B cell (primary cell): ENCODE data around the gene MAN1A2. TPM values are rescaled to one million over a fixed set of nuclear protein-coding genes. Genes with fewer than 3 reads are reported as not detected.

Source experiments
- ATAC-seq: fragments of 200-7000 bp; cut with Tn5 transposase; one replicate; pipeline ENCODE4 v1.10.0; 2021; ENCODE audit warnings: low read depth, mild to moderate bottlenecking, moderate number of reproducible peaks, moderate library complexity
- CTCF ChIA-PET: fragments of 350-600 bp; sonication (Branson Sonifier 250); formaldehyde crosslinking; loops from one replicate; lab custom pipeline; 2021; ENCODE audit warnings: antibody characterized with exemption, inconsistent platforms; lab: Charles Lee
- POLR2A ChIA-PET: fragments of 350-600 bp; sonication (Branson Sonifier 250); formaldehyde crosslinking; loops from one replicate; lab custom pipeline; 2021; ENCODE audit warnings: antibody characterized with exemption; lab: Charles Lee
- DNase-seq: peaks from one replicate; pipeline ENCODE4 v3.0.0; 2013
- H2AFZ ChIP-seq: 2 replicates; pipeline ENCODE4 v1.6.1; 2012; ENCODE audit warnings: mild to moderate bottlenecking, low read depth, low read length; ENCODE audit not compliant: insufficient read depth, poor library complexity, severe bottlenecking
- H3K27ac ChIP-seq, 2 donors: 1 replicate in 1 of 2; 2 replicates in 1 of 2; pipeline ENCODE4 v1.5.1; 2012 to 2013; ENCODE audit warnings: low read length in 2 of 2, mild to moderate bottlenecking in 2 of 2, moderate library complexity in 1 of 2
- H3K27me3 ChIP-seq, 4 experiments: fragments of 200-600 bp in 1 of 4; sonication (generic) in 1 of 4; replicated peaks in 1 of 4; 1 replicate in 2 of 4; 2 replicates in 2 of 4; pipeline versions ENCODE4 v1.6.1 to v1.7.0; 2013 to 2016; ENCODE audit warnings: low read length in 3 of 4, mild to moderate bottlenecking in 2 of 4, mixed read lengths in 1 of 4, moderate library complexity in 1 of 4; ENCODE audit not compliant: insufficient read depth in 4 of 4, control insufficient read depth in 3 of 4; ENCODE audit errors: control extremely low read depth in 1 of 4
- H3K36me3 ChIP-seq, 2 experiments: replicated peaks in 1 of 2; 1 replicate in 1 of 2; 2 replicates in 1 of 2; pipeline versions ENCODE4 v1.6.1 to v1.7.1; 2013; ENCODE audit warnings: low read length in 1 of 2; ENCODE audit not compliant: insufficient read depth in 2 of 2, control insufficient read depth in 1 of 2; ENCODE audit errors: control extremely low read depth in 1 of 2, extremely low read depth in 1 of 2
- H3K4me1 ChIP-seq, 2 donors: fragments of 200-600 bp in 1 of 2; sonication (generic) in 1 of 2; 1 replicate in 1 of 2; 2 replicates in 1 of 2; pipeline versions ENCODE4 v1.5.1 to v1.6.1; 2013 to 2017; ENCODE audit warnings: low read length in 2 of 2; ENCODE audit not compliant: control insufficient read depth in 2 of 2, insufficient read depth in 2 of 2
- H3K4me2 ChIP-seq: replicated peaks from 2 replicates; pipeline ENCODE3; 2012; ENCODE audit warnings: mild to moderate bottlenecking, low read depth, low read length; ENCODE audit not compliant: poor library complexity, severe bottlenecking
- H3K4me3 ChIP-seq, 5 experiments: fragments of 200-600 bp in 1 of 5; sonication (generic) in 1 of 5; 1 replicate in 3 of 5; 2 replicates in 2 of 5; pipeline versions ENCODE4 v1.5.1 to v1.7.0; 2011 to 2016; ENCODE audit warnings: low read length in 4 of 5, mild to moderate bottlenecking in 4 of 5, low read depth in 2 of 5, control low read depth in 1 of 5, moderate library complexity in 1 of 5; ENCODE audit not compliant: insufficient read depth in 1 of 5; ENCODE audit errors: control extremely low read depth in 1 of 5, extremely low read depth in 1 of 5
- H3K79me2 ChIP-seq: fragments of 200-600 bp; sonication (generic); one replicate; pipeline ENCODE4 v1.6.0; 2016; ENCODE audit warnings: low read length; ENCODE audit not compliant: control insufficient read depth, insufficient read depth
- H3K9ac ChIP-seq: fragments of 200-600 bp; sonication (generic); 2 replicates; pipeline ENCODE4 v1.6.1; 2017; ENCODE audit warnings: mild to moderate bottlenecking, low read length, moderate library complexity
- H3K9me3 ChIP-seq, 3 donors: one replicate each; pipeline versions ENCODE4 v1.6.1 to v1.7.1; 2013; ENCODE audit warnings: low read length in 2 of 3; ENCODE audit not compliant: control insufficient read depth in 2 of 3, insufficient read depth in 1 of 3; ENCODE audit errors: control extremely low read depth in 1 of 3
- H4K20me1 ChIP-seq: 2 replicates; pipeline ENCODE4 v1.6.0; 2012; ENCODE audit warnings: mild to moderate bottlenecking, low read length; ENCODE audit not compliant: insufficient read depth, control insufficient read depth, poor library complexity, severe bottlenecking
- H3K27ac Mint-ChIP-seq: one replicate; pipeline ENCODE4 v1.8.0; 2021; ENCODE audit warnings: mixed read lengths
- H3K27me3 Mint-ChIP-seq: one replicate; pipeline ENCODE4 v1.8.0; 2021; ENCODE audit warnings: mixed read lengths
- H3K4me1 Mint-ChIP-seq: one replicate; pipeline ENCODE4 v1.8.0; 2021; ENCODE audit warnings: mixed read lengths
- H3K4me3 Mint-ChIP-seq: one replicate; pipeline ENCODE4 v1.8.0; 2021; ENCODE audit warnings: mixed read lengths
- H3K9me3 Mint-ChIP-seq: one replicate; pipeline ENCODE4 v1.8.0; 2022; ENCODE audit warnings: mixed read lengths; ENCODE audit not compliant: insufficient read depth
- CTCF ChIP-seq: fragments of 200-600 bp; IDR thresholded peaks from one replicate; pipeline ENCODE4 v1.8.0; 2022; ENCODE audit warnings: antibody characterized with exemption, mild to moderate bottlenecking
- EZH2 ChIP-seq: IDR thresholded peaks from 2 replicates; pipeline ENCODE4 v1.6.1; 2012; ENCODE audit warnings: borderline replicate concordance, low read depth, mild to moderate bottlenecking, moderate library complexity, low read length; ENCODE audit not compliant: insufficient read depth, poor library complexity, severe bottlenecking
- WGBS: methylation state at CpG from one replicate; pipeline ENCODE4 v1.1.5; 2013; ENCODE audit warnings: missing lambda C conversion rate; ENCODE audit not compliant: insufficient coverage; 5-methylcytosine and 5-hydroxymethylcytosine counted together
- intact Hi-C: fragments of 100-400 bp; cut with micrococcal nuclease; formaldehyde crosslinking; loops from one replicate; pipeline ENCODE4 v1.10.0; 2022
- polyA plus RNA-seq: library from polyadenylated mRNA; depleted of rRNA; stranded (reverse); fragments of >200 nt; gene quantifications from 2 replicates; pipeline ENCODE4 v1.2.3, GENCODE V29; 2012
- total RNA-seq, 2 donors: library from RNA; stranded (reverse); fragments of 120-200 nt in 1 of 2; gene quantifications; 1 replicate in 1 of 2; 2 replicates in 1 of 2; pipeline versions ENCODE4 v1.2.3 to v1.2.4, GENCODE V29; 2013 to 2022

Gene MAN1A2
- total and polyA plus RNA-seq, 2 donors (not counting 1 experiment from before 2014, with no cell fraction given) = 4.6 to 55.6 TPM

DNA sequence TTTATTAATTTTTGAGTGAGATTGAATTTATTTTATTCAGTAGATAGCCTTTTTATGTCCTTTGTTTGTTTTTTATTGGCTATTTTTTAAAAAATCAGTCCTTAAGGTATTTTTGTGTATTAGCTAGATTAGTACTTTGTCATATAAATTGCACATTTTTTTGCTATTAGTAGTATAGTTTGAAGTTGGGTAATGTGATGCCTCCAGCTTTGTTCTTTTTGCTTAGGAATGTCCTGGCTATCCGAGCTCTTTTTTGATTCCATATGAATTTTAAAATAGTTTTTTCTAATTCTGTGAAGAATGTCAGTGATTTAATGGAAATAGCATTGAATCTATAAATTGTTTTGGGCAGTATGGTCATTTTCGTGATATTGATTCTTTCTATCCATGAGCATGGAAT, 80.4 kb downstream of the MAN1A2 start:
- WGBS = no CpG with 5 or more reads among the region's 2 CpGs
- no peaks in the 10 kb centered on the region for H3K4me1 Mint-ChIP-seq
- no peaks in the 10 kb centered on the region for H3K27me3 Mint-ChIP-seq
- H3K27ac ChIP-seq = no peak overlapping the region
- H3K9me3 ChIP-seq = peaks cover 1 to 15% (median 4%) of the 10 kb centered on the region in 3 donors
- no peaks in the 10 kb centered on the region for H3K79me2 ChIP-seq
- H3K9ac ChIP-seq = no peak overlapping the region
- no peak overlapping the region for H3K4me2 ChIP-seq
- no peak overlapping the region for H2AFZ ChIP-seq
- POLR2A ChIA-PET = no interaction called here
- peaks cover 8% of the 10 kb centered on the region for H4K20me1 ChIP-seq
- H3K36me3 ChIP-seq = peaks cover 3 to 12% of the 10 kb centered on the region in 2 experiments
- intact Hi-C loops = no loop called here
- H3K9me3 Mint-ChIP-seq = no peaks in the 10 kb centered on the region
- no peak for DNase-seq
- no peaks in the 10 kb centered on the region for H3K27me3 ChIP-seq
- ATAC-seq = no peak
- no peak overlapping the region for H3K27ac Mint-ChIP-seq
- no peaks in the 10 kb centered on the region for H3K4me1 ChIP-seq
- H3K4me3 Mint-ChIP-seq = no peak overlapping the region
- TF ChIP-seq EZH2 (no peak), CTCF (no peak)
- CTCF ChIA-PET = no interaction called here
- no peak overlapping the region for H3K4me3 ChIP-seq

DNA sequence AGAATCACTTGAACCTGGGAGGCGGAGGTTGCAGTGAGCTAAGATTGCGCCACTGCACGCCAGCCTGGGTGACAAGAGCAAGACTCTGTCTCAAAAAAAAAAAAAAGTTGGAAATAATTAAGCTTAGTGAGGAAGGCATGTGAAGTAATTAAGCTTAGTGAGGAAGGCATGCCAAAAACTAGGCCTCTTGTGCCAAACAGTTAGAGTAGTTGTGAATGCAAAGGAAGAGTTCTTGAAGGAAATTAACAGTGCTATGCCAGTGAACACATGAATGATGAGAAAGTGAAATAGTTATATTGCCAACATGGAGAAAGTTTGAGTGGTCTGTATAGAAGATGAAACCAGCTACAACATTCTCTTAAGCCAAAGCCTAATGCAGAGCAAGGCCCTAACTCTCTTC, 85.0 kb downstream of the MAN1A2 start:
- H4K20me1 ChIP-seq = no peaks in the 10 kb centered on the region
- no peaks in the 10 kb centered on the region for H3K27me3 Mint-ChIP-seq
- H3K4me1 ChIP-seq = no peaks in the 10 kb centered on the region
- H3K27ac Mint-ChIP-seq = no peak overlapping the region
- no peak for TF ChIP-seq CTCF
- no peak for TF ChIP-seq EZH2
- CTCF ChIA-PET = no interaction called here
- H3K9me3 ChIP-seq = peaks cover 0 to 11% (median 0%) of the 10 kb centered on the region in 3 donors
- no peak overlapping the region for H2AFZ ChIP-seq
- H3K4me2 ChIP-seq = no peak overlapping the region
- intact Hi-C loops = no loop called here
- no peaks in the 10 kb centered on the region for H3K9me3 Mint-ChIP-seq
- no peak overlapping the region for H3K4me3 ChIP-seq
- no peak for ATAC-seq
- H3K9ac ChIP-seq = no peak overlapping the region
- H3K27ac ChIP-seq = no peak overlapping the region
- H3K36me3 ChIP-seq = peaks cover 3 to 8% of the 10 kb centered on the region in 2 experiments
- no peak overlapping the region for H3K4me3 Mint-ChIP-seq
- H3K4me1 Mint-ChIP-seq = no peaks in the 10 kb centered on the region
- POLR2A ChIA-PET = no interaction called here
- H3K27me3 ChIP-seq = no peaks in the 10 kb centered on the region
- H3K79me2 ChIP-seq = no peaks in the 10 kb centered on the region
- 89% methylated on average over 1 of the region's 3 CpGs for WGBS
- DNase-seq = no peak
